Measurements from ENCODE around the gene PLEKHA1.
A peak's percentile ranks its signal among the peaks of the same experiment; 100 is the strongest.

PLEKHA1 gene

GRCh38 chr10:122374237-122374858 is at the start of gene PLEKHA1:
TSS of gene PLEKHA1 (plus strand) at chr10:122374708. CDS start at chr10:122393201, 18,493 bp downstream.
- peak; percentile 94 for DNase-seq (ENCODE audit: low spot score)
- POLR2A ChIA-PET (ENCODE audit: low non-redundant PET) = interaction anchor here (0.6 to 1.6 kb wide), 3 partner anchors 10 to 130 kb away, joined by 3 to 5 read pairs (median 3); no protein-coding TSS in a partner anchor
- peak within 1 kb of the TSS; percentile 99 for H3K27ac ChIP-seq
- no peak for TF ChIP-seq CTCF (conservative IDR thresholded peaks at IDR 0.05; ENCODE audit: low read depth)
- CTCF ChIA-PET = interaction anchor here (0.6 to 1.3 kb wide), 5 partner anchors 43 to 415 kb away, joined by 3 to 4 read pairs (median 4); no protein-coding TSS in a partner anchor

DNA sequence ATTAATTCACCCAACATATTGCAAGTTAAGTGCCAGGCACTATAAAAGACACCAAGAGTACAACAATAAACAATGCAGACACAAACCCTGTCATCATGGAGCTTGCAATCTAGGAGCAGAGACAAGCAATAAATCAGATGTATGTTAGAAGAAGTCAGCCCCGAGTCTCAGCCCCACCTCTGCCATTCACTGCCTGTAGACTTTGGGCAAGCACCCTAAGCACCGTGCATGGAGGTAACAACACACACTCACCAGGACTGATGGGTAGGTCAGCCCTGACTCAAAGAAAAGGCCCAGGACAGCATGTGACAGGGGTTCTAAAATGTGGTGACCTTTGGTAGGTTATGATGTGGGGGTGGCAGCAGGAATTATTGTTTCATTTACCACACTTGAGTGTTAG is 49.3 kb upstream of the PLEKHA1 start:
- ChIA-PET CTCF (interaction anchor here (1.3 kb wide), 1 partner anchor 57 kb away, joined by 3 read pairs; no protein-coding TSS in a partner anchor), POLR2A (ENCODE audit: low non-redundant PET) (no interaction called here)
- H3K27ac ChIP-seq = peak overlapping the region; percentile 83
- TF ChIP-seq CTCF (conservative IDR thresholded peaks at IDR 0.05; ENCODE audit: low read depth) = no peak
- no peak for DNase-seq (ENCODE audit: low spot score)

GRCh38 chr10:122326385-122326784 is 48.1 kb upstream of the PLEKHA1 start:
- CTCF ChIA-PET = interaction anchor here (1.2 kb wide), 1 partner anchor 27 kb away, joined by 5 read pairs; no protein-coding TSS in a partner anchor

DNA sequence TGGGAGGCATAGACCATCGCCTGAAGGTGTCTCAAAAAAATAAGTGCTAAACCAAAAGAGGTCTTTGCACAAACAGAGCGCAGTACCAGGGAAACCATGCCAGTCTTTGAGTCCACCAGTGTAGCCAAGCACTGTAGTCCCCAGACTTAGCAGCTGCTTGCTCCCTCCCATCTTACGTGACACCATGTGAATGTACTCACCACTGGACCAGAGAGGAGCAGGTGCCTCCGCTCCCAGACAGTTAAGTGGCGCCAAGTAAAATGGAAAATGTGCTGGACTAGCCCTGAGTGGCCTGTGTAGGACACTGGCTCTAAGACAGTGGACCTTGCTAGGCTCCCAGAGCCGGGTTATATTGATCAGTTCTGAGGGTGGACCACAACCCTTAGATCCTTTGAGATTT is 47.7 kb upstream of the PLEKHA1 start:
- H3K27ac ChIP-seq = no peak overlapping the region
- ChIA-PET CTCF (interaction anchor here (0.5 to 1.2 kb wide), 3 partner anchors 28 to 239 kb away, joined by 3 to 5 read pairs (median 3); no protein-coding TSS in a partner anchor), POLR2A (ENCODE audit: low non-redundant PET) (no interaction called here)
- no peak for TF ChIP-seq CTCF (conservative IDR thresholded peaks at IDR 0.05; ENCODE audit: low read depth)
- DNase-seq (ENCODE audit: low spot score) = no peak

More at GRCh38 chr10:122326385-122326784, 48.1 kb upstream of the PLEKHA1 start:
- POLR2A ChIA-PET (ENCODE audit: low non-redundant PET) = no interaction called here
- TF ChIP-seq CTCF (conservative IDR thresholded peaks at IDR 0.05; ENCODE audit: low read depth) = no peak
- no peak for DNase-seq (ENCODE audit: low spot score)
- no peak overlapping the region for H3K27ac ChIP-seq

GRCh38 chr10:122327237-122328206 is 47.0 kb upstream of the PLEKHA1 start:
- ChIA-PET POLR2A (ENCODE audit: low non-redundant PET) (no interaction called here), CTCF (interaction anchor here (0.5 to 1.2 kb wide), 3 partner anchors 29 to 238 kb away, joined by 3 to 5 read pairs (median 3); no protein-coding TSS in a partner anchor)
- no peak overlapping the region; the same call in 1 of the 2 replicates for H3K27ac ChIP-seq
- no peak for DNase-seq (ENCODE audit: low spot score)
- TF ChIP-seq CTCF (conservative IDR thresholded peaks at IDR 0.05; ENCODE audit: low read depth) = no peak

DNA sequence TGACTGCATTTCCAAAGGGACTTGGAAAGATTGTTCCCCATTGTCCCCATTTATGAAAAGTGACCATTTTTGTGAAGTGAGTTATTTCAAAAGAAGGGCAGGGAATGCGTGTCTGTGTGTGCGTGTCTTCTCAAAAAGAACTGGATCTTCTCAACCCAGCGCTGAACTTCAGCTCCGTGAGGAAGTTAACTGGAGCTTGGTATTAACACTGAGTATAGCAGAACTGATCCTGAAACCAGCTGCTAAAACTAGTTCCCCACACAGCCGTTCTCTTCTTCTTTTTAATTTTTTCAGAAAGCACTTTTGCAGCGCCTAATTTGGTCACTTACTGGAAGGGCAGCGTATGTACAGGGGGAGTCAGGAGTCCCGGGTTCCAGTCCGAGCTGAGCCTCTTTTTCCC is 45.8 kb upstream of the PLEKHA1 start:
- DNase-seq (ENCODE audit: low spot score) = no peak
- H3K27ac ChIP-seq = no peak overlapping the region
- no peak for TF ChIP-seq CTCF (conservative IDR thresholded peaks at IDR 0.05; ENCODE audit: low read depth)
- POLR2A ChIA-PET (ENCODE audit: low non-redundant PET) = no interaction called here
- CTCF ChIA-PET = interaction anchor here (0.6 to 2.4 kb wide), 2 partner anchors 13 to 14 kb away, joined by 3 to 8 read pairs; no protein-coding TSS in a partner anchor
